Naive thymus-derived CD4-positive, alpha-beta T cell (primary cell): ENCODE data around the gene GPATCH1. TPM values are rescaled to one million over a fixed set of nuclear protein-coding genes. Genes with fewer than 3 reads are reported as not detected.
"Not testable (repeated sequence)": the region's sequence is repeated elsewhere in the genome, so short reads cannot be mapped to it uniquely, and the experiment has no call there.

Experiments used
- ATAC-seq: fragments of 150-1000 bp; cut with Tn5 transposase; 2 replicates; pipeline ENCODE4 v1.10.0; 2021; ENCODE audit warnings: mild to moderate bottlenecking, moderate library complexity
- CTCF ChIA-PET: fragments of 350-600 bp; sonication (Branson Sonifier 250); formaldehyde crosslinking; loops from one replicate; lab custom pipeline; 2021; ENCODE audit warnings: antibody characterized with exemption; lab: Charles Lee
- POLR2A ChIA-PET: fragments of 350-600 bp; sonication (Branson Sonifier 250); formaldehyde crosslinking; loops from one replicate; lab custom pipeline; 2021; ENCODE audit warnings: antibody characterized with exemption, inconsistent platforms; lab: Charles Lee
- DNase-seq, 9 donors: peaks; one replicate each; pipeline versions ENCODE4 v3.0.0 to v3.0.0-alpha.2; 2020 to 2022; ENCODE audit warnings: mixed read lengths in 1 of 9
- H3K27ac ChIP-seq: one replicate; pipeline ENCODE4 v1.7.0; 2013; ENCODE audit warnings: mild to moderate bottlenecking, low read depth, low read length, moderate library complexity
- H3K27me3 ChIP-seq, 2 donors: one replicate each; pipeline ENCODE4 v1.7.0; 2013; ENCODE audit warnings: low read length in 2 of 2, mild to moderate bottlenecking in 2 of 2, moderate library complexity in 2 of 2; ENCODE audit not compliant: control insufficient read depth in 2 of 2, insufficient read depth in 2 of 2
- H3K36me3 ChIP-seq, 3 experiments: 1 replicate in 2 of 3; 2 replicates in 1 of 3; pipeline ENCODE4 v1.7.0; 2013; ENCODE audit warnings: low read length in 3 of 3, mild to moderate bottlenecking in 3 of 3, moderate library complexity in 1 of 3; ENCODE audit not compliant: insufficient read depth in 3 of 3, control insufficient read depth in 2 of 3
- H3K4me1 ChIP-seq, 2 donors: one replicate each; pipeline ENCODE4 v1.7.0; 2013; ENCODE audit warnings: low read length in 2 of 2, mild to moderate bottlenecking in 2 of 2, moderate library complexity in 1 of 2; ENCODE audit not compliant: control insufficient read depth in 2 of 2, insufficient read depth in 2 of 2
- H3K4me3 ChIP-seq: 2 replicates; pipeline ENCODE4 v1.7.0; 2013; ENCODE audit warnings: mild to moderate bottlenecking, low read length
- H3K9me3 ChIP-seq, 3 experiments: 1 replicate in 2 of 3; 2 replicates in 1 of 3; pipeline ENCODE4 v1.7.0; 2013; ENCODE audit warnings: low read length in 3 of 3; ENCODE audit not compliant: control insufficient read depth in 2 of 3
- H3K27ac Mint-ChIP-seq, 9 donors: one replicate each; pipeline ENCODE4 v1.8.0; 2020 to 2022; ENCODE audit warnings: mixed read lengths in 9 of 9, mild to moderate bottlenecking in 8 of 9, moderate library complexity in 5 of 9, inconsistent platforms in 2 of 9
- H3K27me3 Mint-ChIP-seq, 5 donors: one replicate each; pipeline ENCODE4 v1.8.0; 2021 to 2022; ENCODE audit warnings: mixed read lengths in 5 of 5, mild to moderate bottlenecking in 1 of 5
- H3K36me3 Mint-ChIP-seq, 5 donors: one replicate each; pipeline ENCODE4 v1.8.0; 2020 to 2022; ENCODE audit warnings: mixed read lengths in 5 of 5, mild to moderate bottlenecking in 3 of 5, inconsistent platforms in 1 of 5
- H3K4me1 Mint-ChIP-seq, 7 donors: one replicate each; pipeline ENCODE4 v1.8.0; 2020 to 2022; ENCODE audit warnings: mixed read lengths in 7 of 7, mild to moderate bottlenecking in 3 of 7, inconsistent platforms in 1 of 7
- H3K4me3 Mint-ChIP-seq, 10 donors: one replicate each; pipeline ENCODE4 v1.8.0; 2020 to 2022; ENCODE audit warnings: mild to moderate bottlenecking in 10 of 10, mixed read lengths in 10 of 10, moderate library complexity in 6 of 10, inconsistent platforms in 2 of 10
- H3K9me3 Mint-ChIP-seq, 11 donors: one replicate each; pipeline ENCODE4 v1.8.0; 2020 to 2022; ENCODE audit warnings: mixed read lengths in 11 of 11, mild to moderate bottlenecking in 4 of 11, inconsistent platforms in 1 of 11, moderate library complexity in 1 of 11
- intact Hi-C, 2 donors: fragments of 100-400 bp; cut with micrococcal nuclease; formaldehyde crosslinking; loops; one replicate each; pipeline ENCODE4 v1.15.1; 2023
- polyA plus RNA-seq, 2 donors: library from polyadenylated mRNA; unstranded; fragments of 300-500 nt; fragmentation: Illumina TruSeq; gene quantifications; one replicate each; pipeline ENCODE4 v1.2.3, GENCODE V29; 2021
- total RNA-seq, 6 experiments: library from RNA in 5 of 6; stranded (reverse) in 5 of 6; gene quantifications; 1 replicate in 5 of 6; 2 replicates in 1 of 6; pipeline ENCODE4 v1.2.3 and lab custom pipeline; 2021 to 2026

The GPATCH1 gene
- total and polyA plus RNA-seq, 7 experiments from 2014 or later, result 4.6 to 20.0 (median 11.8) TPM

GRCh38 chr19:33146209-33146608 is 65.2 kb downstream of the GPATCH1 start:
- ChIA-PET CTCF (interaction anchor here (0.8 to 2.2 kb wide), 3 partner anchors 15 to 662 kb away, joined by 3 to 13 read pairs (median 4); no protein-coding TSS in a partner anchor), POLR2A (interaction anchor here (0.6 kb wide), 1 partner anchor 9 kb away, joined by 3 read pairs; no protein-coding TSS in a partner anchor)
- H3K27ac ChIP-seq, result no peak overlapping the region
- H3K36me3 ChIP-seq, result no peaks in the 10 kb centered on the region
- ATAC-seq, result no peak
- no peak overlapping the region for H3K4me3 Mint-ChIP-seq
- H3K27me3 ChIP-seq, result no peaks in the 10 kb centered on the region
- no peaks in the 10 kb centered on the region for H3K36me3 Mint-ChIP-seq
- peaks cover 4 to 11% (median 9%) of the 10 kb centered on the region in 7 donors for H3K4me1 Mint-ChIP-seq
- peaks cover 0 to 8% (median 3%) of the 10 kb centered on the region in 5 donors for H3K27me3 Mint-ChIP-seq
- H3K4me3 ChIP-seq, result no peak overlapping the region
- H3K4me1 ChIP-seq, result no peaks in the 10 kb centered on the region
- DNase-seq, result no peak
- H3K9me3 Mint-ChIP-seq, result peaks cover 0 to 2% (median 0%) of the 10 kb centered on the region in 11 donors
- intact Hi-C loops, result no loop called here
- H3K9me3 ChIP-seq, result no peaks in the 10 kb centered on the region
- H3K27ac Mint-ChIP-seq, result no peak overlapping the region

GRCh38 chr19:33147538-33147937 is 66.6 kb downstream of the GPATCH1 start:
- H3K27ac Mint-ChIP-seq, result no peak overlapping the region
- H3K27me3 Mint-ChIP-seq, result peaks cover 0 to 4% (median 0%) of the 10 kb centered on the region in 5 donors
- H3K9me3 Mint-ChIP-seq, result peaks cover 0 to 2% (median 0%) of the 10 kb centered on the region in 11 donors
- intact Hi-C loops, result no loop called here
- no peak overlapping the region for H3K4me3 ChIP-seq
- ATAC-seq (no peak), DNase-seq (no peak)
- no peak overlapping the region for H3K4me3 Mint-ChIP-seq
- POLR2A ChIA-PET, result no interaction called here
- H3K9me3 ChIP-seq, result no peaks in the 10 kb centered on the region
- peaks cover 4 to 11% (median 9%) of the 10 kb centered on the region in 7 donors for H3K4me1 Mint-ChIP-seq
- no peak overlapping the region for H3K27ac ChIP-seq
- H3K27me3 ChIP-seq, result no peaks in the 10 kb centered on the region
- no peaks in the 10 kb centered on the region for H3K4me1 ChIP-seq
- CTCF ChIA-PET, result interaction anchor here (1.7 kb wide), 1 partner anchor 37 kb away, joined by 5 read pairs; no protein-coding TSS in a partner anchor
- H3K36me3 ChIP-seq, result no peaks in the 10 kb centered on the region
- H3K36me3 Mint-ChIP-seq, result no peaks in the 10 kb centered on the region

GRCh38 chr19:33150852-33151518 is 70.0 kb downstream of the GPATCH1 start:
- intact Hi-C loops, result no loop called here
- POLR2A ChIA-PET, result no interaction called here
- no peaks in the 10 kb centered on the region for H3K4me1 ChIP-seq
- Mint-ChIP-seq H3K4me1 (peaks cover 0 to 6% (median 0%) of the 10 kb centered on the region in 7 donors), H3K36me3 (no peaks in the 10 kb centered on the region), H3K27me3 (peaks cover 0 to 4% (median 0%) of the 10 kb centered on the region in 5 donors), H3K4me3 (no peak overlapping the region), H3K27ac (no peak overlapping the region), H3K9me3 (peaks cover 0 to 2% (median 0%) of the 10 kb centered on the region in 11 donors)
- DNase-seq, result no peak
- H3K27ac ChIP-seq, result no peak overlapping the region
- no peaks in the 10 kb centered on the region for H3K9me3 ChIP-seq
- H3K36me3 ChIP-seq, result no peaks in the 10 kb centered on the region
- no peak for ATAC-seq
- no peaks in the 10 kb centered on the region for H3K27me3 ChIP-seq
- no peak overlapping the region for H3K4me3 ChIP-seq
- CTCF ChIA-PET, result interaction anchor here (0.6 kb wide), 1 partner anchor 56 kb away, joined by 3 read pairs; no protein-coding TSS in a partner anchor

GRCh38 chr19:33152176-33152575 is 71.2 kb downstream of the GPATCH1 start:
- ChIA-PET CTCF (no interaction called here), POLR2A (interaction anchor here (1.2 kb wide), 1 partner anchor 9 kb away, joined by 3 read pairs; no protein-coding TSS in a partner anchor)
- Histone ChIP-seq H3K27me3 (no peaks in the 10 kb centered on the region), H3K27ac (no peak overlapping the region), H3K4me1 (no peaks in the 10 kb centered on the region), H3K4me3 (no peak overlapping the region), H3K9me3 (no peaks in the 10 kb centered on the region), H3K36me3 (no peaks in the 10 kb centered on the region)
- no peak overlapping the region for H3K27ac Mint-ChIP-seq
- H3K36me3 Mint-ChIP-seq, result no peaks in the 10 kb centered on the region
- ATAC-seq (no peak), DNase-seq (no peak)
- peaks cover 0 to 6% (median 0%) of the 10 kb centered on the region in 7 donors for H3K4me1 Mint-ChIP-seq
- no peaks in the 10 kb centered on the region for H3K9me3 Mint-ChIP-seq
- no peak overlapping the region for H3K4me3 Mint-ChIP-seq
- intact Hi-C loops, result no loop called here
- peaks cover 0 to 4% (median 0%) of the 10 kb centered on the region in 5 donors for H3K27me3 Mint-ChIP-seq

- POLR2A ChIA-PET, result interaction anchor here (1.2 kb wide), 1 partner anchor 8 kb away, joined by 3 read pairs; no protein-coding TSS in a partner anchor
- H3K27me3 ChIP-seq, H3K36me3 ChIP-seq, H3K27ac ChIP-seq, ATAC-seq, H3K4me3 Mint-ChIP-seq, intact Hi-C loops, CTCF ChIA-PET, H3K9me3 ChIP-seq, H3K4me1 ChIP-seq, H3K27me3 Mint-ChIP-seq, H3K27ac Mint-ChIP-seq, H3K9me3 Mint-ChIP-seq, H3K36me3 Mint-ChIP-seq, H3K4me1 Mint-ChIP-seq, DNase-seq, H3K4me3 ChIP-seq: not testable (repeated sequence)
Measured at GRCh38 chr19:33152625-33153024, 71.6 kb downstream of the GPATCH1 start.

- H3K4me3 Mint-ChIP-seq, ATAC-seq, H3K27ac ChIP-seq, H3K9me3 ChIP-seq, H3K27me3 ChIP-seq, H3K27me3 Mint-ChIP-seq, H3K27ac Mint-ChIP-seq, H3K36me3 Mint-ChIP-seq, DNase-seq, CTCF ChIA-PET, H3K36me3 ChIP-seq, H3K9me3 Mint-ChIP-seq, H3K4me3 ChIP-seq, H3K4me1 ChIP-seq, intact Hi-C loops: not testable (repeated sequence)
- POLR2A ChIA-PET, result interaction anchor here (0.7 to 1.1 kb wide), 2 partner anchors 8 to 23 kb away, joined by 3 to 4 read pairs; no protein-coding TSS in a partner anchor
- H3K4me1 Mint-ChIP-seq, result peaks cover 11 to 16% (median 13%) of the 10 kb centered on the region in 7 donors
Measured at GRCh38 chr19:33154313-33154712, 73.3 kb downstream of the GPATCH1 start.
